ENCODE measurements around the gene TXNDC8.
"Not testable (repeated sequence)": the region's sequence is repeated elsewhere in the genome, so short reads cannot be mapped to it uniquely, and the experiment has no call there.

DNA sequence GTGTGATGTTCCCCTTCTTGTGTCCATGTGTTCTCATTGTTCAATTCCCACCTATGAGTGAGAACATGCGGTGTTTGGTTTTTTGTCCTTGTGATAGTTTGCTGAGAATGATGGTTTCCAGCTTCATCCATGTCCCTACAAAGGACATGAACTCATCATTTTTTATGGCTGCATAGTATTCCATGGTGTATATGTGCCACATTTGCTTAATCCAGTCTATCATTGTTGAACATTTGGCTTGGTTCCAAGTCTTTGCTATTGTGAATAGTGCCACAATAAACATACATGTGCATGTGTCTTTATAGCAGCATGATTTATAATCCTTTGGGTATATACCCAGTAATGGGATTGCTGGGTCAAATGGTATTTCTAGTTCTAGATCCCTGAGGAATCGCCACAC lies 21.3 kb upstream of the TXNDC8 start:
- not testable (repeated sequence) for TF ChIP-seq E2F1 (CRISPR knock-in tag; IDR thresholded peaks at IDR 0.05); ZIK1 (CRISPR knock-in tag; IDR thresholded peaks at IDR 0.05; ENCODE audit: borderline replicate concordance, low read depth); ZNF232 (CRISPR knock-in tag; IDR thresholded peaks at IDR 0.05; ENCODE audit: borderline replicate concordance); TOE1 (CRISPR knock-in tag; IDR thresholded peaks at IDR 0.05); KDM5B (CRISPR knock-in tag; IDR thresholded peaks at IDR 0.05; ENCODE audit: borderline replicate concordance); POLR2A (IDR thresholded peaks at IDR 0.05; ENCODE audit: insufficient read depth in 1 of 2, low read depth in 2 of 2, low read length in 2 of 2); PHF8 (CRISPR knock-in tag; IDR thresholded peaks at IDR 0.05)
- TF ChIP-seq, protein P1, sequence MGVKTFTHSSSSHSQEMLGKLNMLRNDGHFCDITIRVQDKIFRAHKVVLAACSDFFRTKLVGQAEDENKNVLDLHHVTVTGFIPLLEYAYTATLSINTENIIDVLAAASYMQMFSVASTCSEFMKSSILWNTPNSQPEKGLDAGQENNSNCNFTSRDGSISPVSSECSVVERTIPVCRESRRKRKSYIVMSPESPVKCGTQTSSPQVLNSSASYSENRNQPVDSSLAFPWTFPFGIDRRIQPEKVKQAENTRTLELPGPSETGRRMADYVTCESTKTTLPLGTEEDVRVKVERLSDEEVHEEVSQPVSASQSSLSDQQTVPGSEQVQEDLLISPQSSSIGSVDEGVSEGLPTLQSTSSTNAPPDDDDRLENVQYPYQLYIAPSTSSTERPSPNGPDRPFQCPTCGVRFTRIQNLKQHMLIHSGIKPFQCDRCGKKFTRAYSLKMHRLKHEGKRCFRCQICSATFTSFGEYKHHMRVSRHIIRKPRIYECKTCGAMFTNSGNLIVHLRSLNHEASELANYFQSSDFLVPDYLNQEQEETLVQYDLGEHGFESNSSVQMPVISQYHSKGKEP (CRISPR knock-in tag; IDR thresholded peaks at IDR 0.05): not testable (repeated sequence)
- TF ChIP-seq, protein P2, sequence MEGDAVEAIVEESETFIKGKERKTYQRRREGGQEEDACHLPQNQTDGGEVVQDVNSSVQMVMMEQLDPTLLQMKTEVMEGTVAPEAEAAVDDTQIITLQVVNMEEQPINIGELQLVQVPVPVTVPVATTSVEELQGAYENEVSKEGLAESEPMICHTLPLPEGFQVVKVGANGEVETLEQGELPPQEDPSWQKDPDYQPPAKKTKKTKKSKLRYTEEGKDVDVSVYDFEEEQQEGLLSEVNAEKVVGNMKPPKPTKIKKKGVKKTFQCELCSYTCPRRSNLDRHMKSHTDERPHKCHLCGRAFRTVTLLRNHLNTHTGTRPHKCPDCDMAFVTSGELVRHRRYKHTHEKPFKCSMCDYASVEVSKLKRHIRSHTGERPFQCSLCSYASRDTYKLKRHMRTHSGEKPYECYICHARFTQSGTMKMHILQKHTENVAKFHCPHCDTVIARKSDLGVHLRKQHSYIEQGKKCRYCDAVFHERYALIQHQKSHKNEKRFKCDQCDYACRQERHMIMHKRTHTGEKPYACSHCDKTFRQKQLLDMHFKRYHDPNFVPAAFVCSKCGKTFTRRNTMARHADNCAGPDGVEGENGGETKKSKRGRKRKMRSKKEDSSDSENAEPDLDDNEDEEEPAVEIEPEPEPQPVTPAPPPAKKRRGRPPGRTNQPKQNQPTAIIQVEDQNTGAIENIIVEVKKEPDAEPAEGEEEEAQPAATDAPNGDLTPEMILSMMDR (CRISPR knock-in tag; IDR thresholded peaks at IDR 0.05): not testable (repeated sequence)

All from HepG2 (cell line).